D721Med (cell line): Measurements from ENCODE around the gene SOX1.

Experiments
- DNase-seq: peaks from one replicate; pipeline ENCODE4 v3.0.0; 2011; ENCODE audit warnings: low spot score; ENCODE audit not compliant: insufficient read length
- FAIRE-seq: peaks from 2 replicates; lab custom pipeline; 2011; peaks lifted over from hg19 to GRCh38; lab: Jason Lieb, UNC
- CTCF ChIP-seq: IDR thresholded peaks from 2 replicates; pipeline ENCODE4 v1.5.1; 2012; ENCODE audit warnings: mild to moderate bottlenecking, control low read depth; ENCODE audit not compliant: insufficient read depth; ENCODE audit errors: missing control alignments

The SOX1 gene

GRCh38 chr13:112067116-112067741 lies at the start of gene SOX1:
TSS of gene SOX1 (plus strand) at chr13:112067149. CDS start at chr13:112067659, 510 bp downstream.
- FAIRE-seq: no peak
- TF ChIP-seq CTCF: no peak
- no peak for DNase-seq

- no peak for FAIRE-seq
- DNase-seq: no peak
- no peak for TF ChIP-seq CTCF
Observed at GRCh38 chr13:112024577-112024976, 42.4 kb upstream of the SOX1 start.

GRCh38 chr13:112027250-112027649 lies 39.7 kb upstream of the SOX1 start:
- DNase-seq (no peak), FAIRE-seq (no peak)
- no peak for TF ChIP-seq CTCF

GRCh38 chr13:112028481-112028880 lies 38.5 kb upstream of the SOX1 start:
- FAIRE-seq (no peak), DNase-seq (no peak)
- no peak for TF ChIP-seq CTCF

- FAIRE-seq: no peak
- DNase-seq: no peak
- no peak for TF ChIP-seq CTCF
Observed at GRCh38 chr13:112029143-112029542, 37.8 kb upstream of the SOX1 start.

- FAIRE-seq (no peak), DNase-seq (no peak)
- TF ChIP-seq CTCF: no peak
Observed at GRCh38 chr13:112032186-112032993, 34.6 kb upstream of the SOX1 start.

GRCh38 chr13:112034231-112034630 lies 32.7 kb upstream of the SOX1 start:
- no peak for TF ChIP-seq CTCF
- no peak for DNase-seq
- FAIRE-seq: no peak
